IPS-15b (cell line): ENCODE data around the gene THADA.

Source experiments
- H3K27me3 ChIP-seq: one replicate; pipeline ENCODE4 v1.6.1; 2013; ENCODE audit warnings: low read length; ENCODE audit not compliant: control insufficient read depth, insufficient read depth
- H3K36me3 ChIP-seq: one replicate; pipeline ENCODE4 v1.6.1; 2013; ENCODE audit warnings: low read length; ENCODE audit not compliant: control insufficient read depth, insufficient read depth
- H3K4me1 ChIP-seq: one replicate; pipeline ENCODE4 v1.6.1; 2013; ENCODE audit warnings: mild to moderate bottlenecking, low read length; ENCODE audit not compliant: control insufficient read depth, insufficient read depth
- H3K4me3 ChIP-seq: one replicate; pipeline ENCODE4 v1.5.1; 2013; ENCODE audit warnings: low read depth, low read length
- H3K9ac ChIP-seq: one replicate; pipeline ENCODE4 v1.6.1; 2013; ENCODE audit warnings: low read depth, mild to moderate bottlenecking, low read length
- H3K9me3 ChIP-seq: one replicate; pipeline ENCODE4 v1.6.1; 2013; ENCODE audit warnings: mild to moderate bottlenecking, low read length; ENCODE audit not compliant: control insufficient read depth, insufficient read depth

THADA gene

GRCh38 chr2:43343573-43344304 lies 252.1 kb downstream of the THADA start:
- Histone ChIP-seq H3K4me3 (no peak overlapping the region), H3K36me3 (no peaks in the 10 kb centered on the region), H3K4me1 (peaks cover 22% of the 10 kb centered on the region), H3K9me3 (no peaks in the 10 kb centered on the region), H3K9ac (no peak overlapping the region), H3K27me3 (no peaks in the 10 kb centered on the region)

GRCh38 chr2:43341959-43342757 lies 253.7 kb downstream of the THADA start:
- H3K9me3 ChIP-seq, result no peaks in the 10 kb centered on the region
- H3K27me3 ChIP-seq, result no peaks in the 10 kb centered on the region
- H3K4me1 ChIP-seq, result peaks cover 22% of the 10 kb centered on the region
- no peak overlapping the region for H3K4me3 ChIP-seq
- H3K9ac ChIP-seq, result no peak overlapping the region
- no peaks in the 10 kb centered on the region for H3K36me3 ChIP-seq

- H3K4me1 ChIP-seq, result peaks cover 13% of the 10 kb centered on the region
- H3K27me3 ChIP-seq, result no peaks in the 10 kb centered on the region
- no peak overlapping the region for H3K4me3 ChIP-seq
- no peak overlapping the region for H3K9ac ChIP-seq
- H3K9me3 ChIP-seq, result no peaks in the 10 kb centered on the region
- no peaks in the 10 kb centered on the region for H3K36me3 ChIP-seq
These were observed 254.9 kb downstream of the THADA start for GRCh38 chr2:43340945-43341356.

GRCh38 chr2:43340066-43340465 lies 255.8 kb downstream of the THADA start:
- H3K4me3 ChIP-seq, result no peak overlapping the region
- H3K27me3 ChIP-seq, result no peaks in the 10 kb centered on the region
- no peak overlapping the region for H3K9ac ChIP-seq
- H3K36me3 ChIP-seq, result no peaks in the 10 kb centered on the region
- peaks cover 5% of the 10 kb centered on the region for H3K4me1 ChIP-seq
- no peaks in the 10 kb centered on the region for H3K9me3 ChIP-seq

- H3K4me3 ChIP-seq, result no peak overlapping the region
- H3K36me3 ChIP-seq, result no peaks in the 10 kb centered on the region
- no peaks in the 10 kb centered on the region for H3K9me3 ChIP-seq
- no peaks in the 10 kb centered on the region for H3K27me3 ChIP-seq
- no peak overlapping the region for H3K9ac ChIP-seq
- H3K4me1 ChIP-seq, result peaks cover 3% of the 10 kb centered on the region
These were observed 262.1 kb downstream of the THADA start for GRCh38 chr2:43333656-43334144.

GRCh38 chr2:43333101-43333655 lies 262.7 kb downstream of the THADA start:
- H3K27me3 ChIP-seq, result no peaks in the 10 kb centered on the region
- H3K36me3 ChIP-seq, result no peaks in the 10 kb centered on the region
- H3K4me3 ChIP-seq, result no peak overlapping the region
- H3K9ac ChIP-seq, result no peak overlapping the region
- peaks cover 3% of the 10 kb centered on the region for H3K4me1 ChIP-seq
- no peaks in the 10 kb centered on the region for H3K9me3 ChIP-seq

GRCh38 chr2:43332653-43333052 lies 263.2 kb downstream of the THADA start:
- no peaks in the 10 kb centered on the region for H3K9me3 ChIP-seq
- H3K36me3 ChIP-seq, result no peaks in the 10 kb centered on the region
- H3K27me3 ChIP-seq, result no peaks in the 10 kb centered on the region
- H3K4me3 ChIP-seq, result no peak overlapping the region
- H3K4me1 ChIP-seq, result peaks cover 3% of the 10 kb centered on the region
- H3K9ac ChIP-seq, result no peak overlapping the region

GRCh38 chr2:43331422-43331821 lies 264.4 kb downstream of the THADA start:
- Histone ChIP-seq H3K27me3 (no peaks in the 10 kb centered on the region), H3K4me3 (no peak overlapping the region), H3K36me3 (no peaks in the 10 kb centered on the region), H3K9me3 (no peaks in the 10 kb centered on the region), H3K9ac (no peak overlapping the region), H3K4me1 (peaks cover 3% of the 10 kb centered on the region)

GRCh38 chr2:43329637-43330036 lies 266.2 kb downstream of the THADA start:
- H3K4me3 ChIP-seq, result no peak overlapping the region
- peaks cover 3% of the 10 kb centered on the region for H3K4me1 ChIP-seq
- no peak overlapping the region for H3K9ac ChIP-seq
- no peaks in the 10 kb centered on the region for H3K9me3 ChIP-seq
- no peaks in the 10 kb centered on the region for H3K27me3 ChIP-seq
- no peaks in the 10 kb centered on the region for H3K36me3 ChIP-seq

- peaks cover 3% of the 10 kb centered on the region for H3K4me1 ChIP-seq
These were observed 267.0 kb downstream of the THADA start for GRCh38 chr2:43328832-43329231.

GRCh38 chr2:43328133-43328532 lies 267.7 kb downstream of the THADA start:
- Histone ChIP-seq H3K36me3 (no peaks in the 10 kb centered on the region), H3K9me3 (no peaks in the 10 kb centered on the region), H3K9ac (no peak overlapping the region), H3K4me3 (no peak overlapping the region), H3K4me1 (no peaks in the 10 kb centered on the region), H3K27me3 (no peaks in the 10 kb centered on the region)

More at GRCh38 chr2:43328832-43329231, 267.0 kb downstream of the THADA start:
- H3K9ac ChIP-seq, result no peak overlapping the region
- no peaks in the 10 kb centered on the region for H3K36me3 ChIP-seq
- no peaks in the 10 kb centered on the region for H3K9me3 ChIP-seq
- H3K27me3 ChIP-seq, result no peaks in the 10 kb centered on the region
- H3K4me3 ChIP-seq, result no peak overlapping the region
